Testis (tissue), 3 donors: ENCODE data around the gene PPP1R14C. TPM values are rescaled to one million over a fixed set of nuclear protein-coding genes. Genes with fewer than 3 reads are reported as not detected.

Experiments used
- DNase-seq: peaks from one replicate; pipeline ENCODE4 v3.0.0-alpha.2; 2019
- H3K27ac ChIP-seq, 2 donors: fragments of 200-600 bp; sonication (generic); one replicate each; pipeline ENCODE4 v1.5.1; 2019
- H3K27me3 ChIP-seq: fragments of 200-600 bp; sonication (generic); one replicate; pipeline ENCODE4 v1.5.1; 2019
- H3K36me3 ChIP-seq: fragments of 200-600 bp; sonication (generic); one replicate; pipeline ENCODE4 v1.5.1; 2017; ENCODE audit warnings: low read depth; ENCODE audit errors: missing control alignments
- H3K4me1 ChIP-seq: fragments of 200-600 bp; sonication (generic); one replicate; pipeline ENCODE4 v1.5.1; 2019
- H3K4me3 ChIP-seq, 2 donors: fragments of 200-600 bp; sonication (generic); one replicate each; pipeline ENCODE4 v1.5.1; 2017 to 2019
- H3K9me3 ChIP-seq: fragments of 200-600 bp; sonication (generic); one replicate; pipeline ENCODE4 v1.5.1; 2017
- POLR2A ChIP-seq: fragments of 450-650 bp; IDR thresholded peaks from one replicate; pipeline ENCODE4 v1.6.1; 2017; ENCODE audit warnings: antibody characterized with exemption, mild to moderate bottlenecking, moderate library complexity
- WGBS, 2 donors: methylation state at CpG; one replicate each; pipeline ENCODE4 v1.1.5; 2018; 5-methylcytosine and 5-hydroxymethylcytosine counted together
- intact Hi-C: fragments of 100-400 bp; cut with DNase I; formaldehyde crosslinking; loops from one replicate; pipeline ENCODE4 v1.15.1; 2023; ENCODE audit warnings: low total_unique reads
- polyA plus RNA-seq: library from polyadenylated mRNA; stranded (reverse); fragments of 350-450 nt; fragmentation: Illumina TruSeq; extraction: RNeasy Lipid Tissue Mini Kit (QIAGEN cat#74804); gene quantifications from one replicate; pipeline ENCODE4 v1.2.3, GENCODE V29; 2014; ENCODE audit warnings: low read depth, low replicate concordance; ENCODE audit not compliant: insufficient read depth
- total RNA-seq, 2 donors: library from RNA; depleted of rRNA; stranded (reverse); fragments of >200 nt; gene quantifications; one replicate each; pipeline ENCODE4 v1.2.3, GENCODE V29; 2016
- TF ChIP-seq, protein P1 (sequence below), 3 experiments: fragments of 450-650 bp in 2 of 3; fragments of 200-600 bp in 1 of 3; sonication (generic) in 1 of 3; IDR thresholded peaks; one replicate each; pipeline ENCODE4 v1.5.1; 2016 to 2019; ENCODE audit warnings: antibody characterized with exemption in 3 of 3, mild to moderate bottlenecking in 2 of 3, moderate library complexity in 1 of 3

PPP1R14C gene
- total and polyA plus RNA-seq, 3 donors from 2014 or later, result 11.1 to 27.1 (median 22.4) TPM

DNA sequence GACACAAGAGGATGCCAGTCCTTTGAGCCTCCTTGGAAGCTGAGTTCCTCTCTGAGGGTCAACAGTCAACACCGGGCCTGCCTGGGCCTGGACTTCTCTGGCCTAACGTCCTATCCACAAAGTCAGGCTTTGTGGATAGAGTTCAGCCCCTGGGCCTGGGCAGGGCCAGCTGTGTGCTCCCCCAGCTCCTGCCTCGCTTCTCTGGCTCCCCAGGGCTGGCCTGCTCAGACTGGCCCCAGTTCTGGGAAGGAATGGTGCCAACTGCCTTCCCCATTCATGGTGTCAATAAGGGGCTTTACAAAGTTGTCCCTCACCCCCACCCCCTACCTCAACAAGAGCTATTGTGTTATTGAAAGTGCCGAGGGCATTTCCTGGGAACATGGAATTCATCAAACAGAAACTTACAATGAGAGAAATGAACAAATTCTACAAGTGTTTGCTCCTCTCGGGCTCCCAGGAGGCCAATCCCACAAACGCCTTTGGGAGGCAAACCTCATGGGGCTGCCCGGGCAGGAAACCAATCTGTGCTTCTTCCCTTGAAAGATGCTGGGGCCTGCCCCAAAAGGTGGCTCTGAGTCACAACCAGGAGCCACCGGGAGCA lies 26.5 kb upstream of the PPP1R14C start:
- DNase-seq, result no peak

DNA sequence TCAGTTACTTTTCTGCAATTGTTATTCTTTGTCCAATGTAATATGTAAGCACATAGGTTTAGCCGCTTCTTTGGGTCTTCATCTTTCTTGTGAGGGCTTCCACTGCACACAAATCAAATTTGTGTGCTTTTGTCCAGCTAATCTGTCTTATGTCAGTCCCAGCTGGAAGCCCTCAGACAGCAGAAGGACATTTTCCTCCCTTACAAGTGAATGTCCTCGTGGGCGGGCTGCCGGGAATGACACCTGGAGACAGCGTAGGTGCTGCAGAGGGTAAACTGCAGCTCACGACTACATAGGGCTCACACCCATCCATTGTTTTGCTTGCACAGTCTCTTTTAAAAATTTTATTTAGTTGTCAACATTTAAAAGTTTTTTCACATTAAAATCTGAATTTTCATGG lies 24.6 kb upstream of the PPP1R14C start:
- Histone ChIP-seq H3K27ac (no peak overlapping the region), H3K4me1 (peaks cover 11% of the 10 kb centered on the region), H3K36me3 (no peaks in the 10 kb centered on the region), H3K9me3 (no peaks in the 10 kb centered on the region), H3K27me3 (no peaks in the 10 kb centered on the region), H3K4me3 (no peak overlapping the region)
- 68 to 88% methylated on average over 6 of the region's 6 CpGs for WGBS, 2 donors
- TF ChIP-seq POLR2A, result no peak
- TF ChIP-seq, protein P1, sequence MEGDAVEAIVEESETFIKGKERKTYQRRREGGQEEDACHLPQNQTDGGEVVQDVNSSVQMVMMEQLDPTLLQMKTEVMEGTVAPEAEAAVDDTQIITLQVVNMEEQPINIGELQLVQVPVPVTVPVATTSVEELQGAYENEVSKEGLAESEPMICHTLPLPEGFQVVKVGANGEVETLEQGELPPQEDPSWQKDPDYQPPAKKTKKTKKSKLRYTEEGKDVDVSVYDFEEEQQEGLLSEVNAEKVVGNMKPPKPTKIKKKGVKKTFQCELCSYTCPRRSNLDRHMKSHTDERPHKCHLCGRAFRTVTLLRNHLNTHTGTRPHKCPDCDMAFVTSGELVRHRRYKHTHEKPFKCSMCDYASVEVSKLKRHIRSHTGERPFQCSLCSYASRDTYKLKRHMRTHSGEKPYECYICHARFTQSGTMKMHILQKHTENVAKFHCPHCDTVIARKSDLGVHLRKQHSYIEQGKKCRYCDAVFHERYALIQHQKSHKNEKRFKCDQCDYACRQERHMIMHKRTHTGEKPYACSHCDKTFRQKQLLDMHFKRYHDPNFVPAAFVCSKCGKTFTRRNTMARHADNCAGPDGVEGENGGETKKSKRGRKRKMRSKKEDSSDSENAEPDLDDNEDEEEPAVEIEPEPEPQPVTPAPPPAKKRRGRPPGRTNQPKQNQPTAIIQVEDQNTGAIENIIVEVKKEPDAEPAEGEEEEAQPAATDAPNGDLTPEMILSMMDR (IDR thresholded peaks at IDR 0.05), result no peak
- intact Hi-C loops, result no loop called here
- no peak for DNase-seq

More for the DNA sequence above, 26.5 kb upstream of the PPP1R14C start:
- 62 to 84% methylated on average over 7 to 8 of the region's 8 CpGs for WGBS, 2 donors
- Histone ChIP-seq H3K27ac (no peak overlapping the region), H3K9me3 (no peaks in the 10 kb centered on the region), H3K4me1 (peaks cover 11% of the 10 kb centered on the region), H3K4me3 (peak overlapping the region in 1 of 2 donors; percentile 48), H3K36me3 (no peaks in the 10 kb centered on the region), H3K27me3 (no peaks in the 10 kb centered on the region)
- no peak for TF ChIP-seq POLR2A
- TF ChIP-seq, protein P1 (IDR thresholded peaks at IDR 0.05), result no peak
- intact Hi-C loops, result no loop called here

DNA sequence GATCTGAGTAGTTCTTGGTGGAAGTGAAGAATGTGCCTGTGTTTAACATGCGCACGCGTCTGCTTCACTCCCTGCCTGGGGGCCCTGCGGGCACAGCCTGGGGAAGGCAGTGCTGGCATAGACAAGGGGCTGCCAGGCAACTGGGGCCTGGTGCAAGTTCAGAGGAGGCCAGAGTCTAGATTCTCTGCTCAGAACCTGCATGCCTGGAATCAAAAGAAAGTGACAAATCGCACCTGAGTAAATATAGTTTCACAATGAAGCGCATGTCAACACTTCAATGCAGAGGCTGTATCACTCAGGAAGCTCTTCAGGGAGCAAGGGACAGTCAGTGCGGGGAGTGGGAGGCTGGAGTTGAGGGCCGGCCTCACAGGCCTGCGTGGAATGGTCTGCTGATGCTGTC lies 24.2 kb upstream of the PPP1R14C start:
- intact Hi-C loops, result no loop called here
- no peak for TF ChIP-seq POLR2A
- TF ChIP-seq, protein P1 (IDR thresholded peaks at IDR 0.05), result no peak
- Histone ChIP-seq H3K9me3 (no peaks in the 10 kb centered on the region), H3K27ac (no peak overlapping the region), H3K4me1 (peaks cover 11% of the 10 kb centered on the region), H3K27me3 (no peaks in the 10 kb centered on the region), H3K36me3 (no peaks in the 10 kb centered on the region), H3K4me3 (no peak overlapping the region)
- no peak for DNase-seq
- 74 to 77% methylated on average over 9 of the region's 9 CpGs for WGBS, 2 donors

DNA sequence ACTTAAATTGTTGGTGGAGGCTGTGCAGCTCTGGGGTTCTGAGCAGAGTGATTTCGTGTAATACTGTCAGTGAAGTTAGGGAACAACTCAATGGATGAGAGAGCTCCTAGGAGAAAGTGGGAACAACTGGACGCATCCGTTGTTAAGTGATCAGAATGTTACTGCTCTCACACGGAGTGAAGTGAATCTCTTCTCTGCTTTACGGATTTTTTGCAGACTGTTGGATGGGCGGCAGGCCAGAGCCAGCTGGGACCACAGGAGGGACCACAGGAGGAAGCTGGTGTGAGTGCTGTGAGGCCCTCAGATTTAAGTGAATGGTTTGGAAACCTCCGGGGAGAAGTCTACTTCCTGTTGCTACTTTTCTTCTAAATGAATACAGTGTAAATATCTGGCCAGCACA lies 23.7 kb upstream of the PPP1R14C start:
- H3K27me3 ChIP-seq, result no peaks in the 10 kb centered on the region
- no peak overlapping the region for H3K4me3 ChIP-seq
- intact Hi-C loops, result no loop called here
- TF ChIP-seq, protein P1 (IDR thresholded peaks at IDR 0.05), result no peak
- H3K27ac ChIP-seq, result no peak overlapping the region
- H3K4me1 ChIP-seq, result peaks cover 11% of the 10 kb centered on the region
- 23 to 35% methylated on average over 7 of the region's 7 CpGs for WGBS, 2 donors
- no peak for DNase-seq
- no peaks in the 10 kb centered on the region for H3K36me3 ChIP-seq
- no peaks in the 10 kb centered on the region for H3K9me3 ChIP-seq

DNA sequence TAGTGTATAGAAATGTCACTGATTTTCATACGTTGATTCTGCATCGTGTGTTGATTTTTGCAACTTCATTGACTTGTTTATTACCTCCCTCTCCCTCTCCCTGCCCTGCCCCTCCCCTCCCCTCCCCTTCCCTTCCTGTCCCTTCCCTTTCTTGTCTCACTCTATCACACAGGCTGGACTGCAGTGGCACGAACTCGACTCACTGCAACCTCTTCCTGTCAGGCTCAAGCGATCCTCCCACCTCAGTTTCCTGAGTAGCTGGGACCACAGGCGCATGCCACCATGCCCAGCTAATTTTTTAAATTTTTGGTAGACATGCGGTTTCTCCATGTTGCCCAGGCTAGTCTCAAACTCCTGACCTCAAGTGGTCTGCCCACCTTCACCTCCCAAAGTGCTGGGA lies 19.2 kb upstream of the PPP1R14C start:
- H3K27me3 ChIP-seq, result no peaks in the 10 kb centered on the region
- TF ChIP-seq, protein P1 (IDR thresholded peaks at IDR 0.05), result no peak
- TF ChIP-seq POLR2A, result no peak
- no peak overlapping the region for H3K27ac ChIP-seq
- no peak for DNase-seq
- H3K9me3 ChIP-seq, result no peaks in the 10 kb centered on the region
- H3K4me1 ChIP-seq, result peaks cover 11% of the 10 kb centered on the region
- H3K4me3 ChIP-seq, result no peak overlapping the region
- 66 to 79% methylated on average over 7 of the region's 7 CpGs for WGBS, 2 donors
- intact Hi-C loops, result no loop called here
- H3K36me3 ChIP-seq, result no peaks in the 10 kb centered on the region
